OCI-LY1 (cell line): ENCODE measurements around the gene DDX10.

Source experiments
- H2AFZ ChIP-seq: fragments of 200-600 bp; sonication (generic), shearing (Covaris generic); 2 replicates; pipeline ENCODE4 v1.6.0; 2014; ENCODE audit warnings: antibody characterized with exemption, mild to moderate bottlenecking, low read length
- H3F3A ChIP-seq: fragments of 200-600 bp; sonication (generic), shearing (Covaris generic); 2 replicates; pipeline ENCODE4 v1.6.0; 2014; ENCODE audit warnings: mild to moderate bottlenecking, antibody characterized with exemption, low read length, moderate library complexity; ENCODE audit not compliant: insufficient read depth
- H3K27ac ChIP-seq: fragments of 200-600 bp; sonication (generic); 2 replicates; pipeline ENCODE4 v1.5.1; 2014; ENCODE audit warnings: low read length, mixed run types, mild to moderate bottlenecking, low read depth; ENCODE audit not compliant: poor library complexity, severe bottlenecking
- H3K27me3 ChIP-seq: fragments of 200-600 bp; sonication (generic); 2 replicates; pipeline ENCODE4 v1.6.0; 2014; ENCODE audit warnings: antibody characterized with exemption, mild to moderate bottlenecking, low read length, moderate library complexity; ENCODE audit not compliant: insufficient read depth
- H3K36me3 ChIP-seq: fragments of 200-600 bp; sonication (generic); 2 replicates; pipeline ENCODE4 v1.6.1; 2014; ENCODE audit warnings: mild to moderate bottlenecking, antibody characterized with exemption, low read length, moderate library complexity, mixed read lengths; ENCODE audit not compliant: insufficient read depth
- H3K4me1 ChIP-seq: fragments of 200-600 bp; sonication (generic); 2 replicates; pipeline ENCODE4 v1.5.1; 2014; ENCODE audit warnings: mild to moderate bottlenecking, low read length, moderate library complexity; ENCODE audit not compliant: insufficient read depth, severe bottlenecking
- H3K4me2 ChIP-seq: fragments of 200-600 bp; sonication (generic), shearing (Covaris generic); 2 replicates; pipeline ENCODE4 v1.6.1; 2014; ENCODE audit warnings: low read length
- H3K4me3 ChIP-seq: fragments of 200-600 bp; sonication (generic); 2 replicates; pipeline ENCODE4 v1.5.1; 2014; ENCODE audit warnings: low read length, low read depth, mild to moderate bottlenecking, mixed read lengths; ENCODE audit not compliant: poor library complexity, severe bottlenecking
- H3K79me2 ChIP-seq: fragments of 200-600 bp; shearing (Covaris generic); 2 replicates; pipeline ENCODE4 v1.6.1; 2016; ENCODE audit warnings: mixed run types, low read length, mixed read lengths; ENCODE audit not compliant: insufficient read depth
- H3K9ac ChIP-seq: fragments of 200-600 bp; sonication (generic), shearing (Covaris generic); 2 replicates; pipeline ENCODE4 v1.6.1; 2014; ENCODE audit warnings: mild to moderate bottlenecking, low read length, mixed read lengths
- H3K9me2 ChIP-seq: fragments of 200-600 bp; sonication (generic), shearing (Covaris generic); 2 replicates; pipeline ENCODE4 v1.6.1; 2014; ENCODE audit warnings: low read depth, mild to moderate bottlenecking, low read length, mixed read lengths
- H3K9me3 ChIP-seq: fragments of 200-600 bp; shearing (Covaris generic); 2 replicates; pipeline ENCODE4 v1.6.1; 2014; ENCODE audit warnings: low read length, mixed read lengths
- H4K20me1 ChIP-seq: fragments of 200-600 bp; sonication (generic), shearing (Covaris generic); 2 replicates; pipeline ENCODE4 v1.6.0; 2016; ENCODE audit warnings: mild to moderate bottlenecking, low read length; ENCODE audit not compliant: insufficient read depth
- CTCF ChIP-seq: fragments of 200-600 bp; sonication (generic), shearing (Covaris generic); IDR thresholded peaks from 2 replicates; pipeline ENCODE4 v1.5.1; 2017; ENCODE audit warnings: mild to moderate bottlenecking, antibody characterized with exemption, low read length, moderate library complexity, mixed read lengths
- EZH2 ChIP-seq: fragments of 200-600 bp; sonication (generic), shearing (Covaris generic); IDR thresholded peaks from 2 replicates; pipeline ENCODE4 v1.8.0; 2017; ENCODE audit warnings: borderline replicate concordance, mixed run types, mild to moderate bottlenecking, antibody characterized with exemption, low read length, moderate library complexity, mixed read lengths

Gene DDX10

GRCh38 chr11:108838792-108839105 lies 173.9 kb downstream of the DDX10 start:
- Histone ChIP-seq H3K36me3 (peaks cover 34% of the 10 kb centered on the region; the same call in 1 of the 2 replicates), H3K27me3 (no peaks in the 10 kb centered on the region), H3K9ac (no peak overlapping the region), H3K9me2 (no peaks in the 10 kb centered on the region), H4K20me1 (no peaks in the 10 kb centered on the region), H3K4me1 (no peaks in the 10 kb centered on the region), H3K9me3 (no peaks in the 10 kb centered on the region), H3K4me3 (no peak overlapping the region), H2AFZ (no peak overlapping the region), H3K27ac (no peak overlapping the region), H3K79me2 (no peaks in the 10 kb centered on the region), H3F3A (no peaks in the 10 kb centered on the region), H3K4me2 (no peak overlapping the region)
- TF ChIP-seq CTCF (no peak), EZH2 (no peak)

GRCh38 chr11:108846009-108846408 lies 181.1 kb downstream of the DDX10 start:
- Histone ChIP-seq H3K27ac (no peak overlapping the region), H3K4me2 (no peak overlapping the region), H4K20me1 (no peaks in the 10 kb centered on the region), H3F3A (no peaks in the 10 kb centered on the region), H3K79me2 (no peaks in the 10 kb centered on the region), H3K9ac (no peak overlapping the region), H3K9me2 (no peaks in the 10 kb centered on the region), H2AFZ (no peak overlapping the region), H3K27me3 (no peaks in the 10 kb centered on the region), H3K4me3 (no peak overlapping the region), H3K4me1 (no peaks in the 10 kb centered on the region), H3K9me3 (no peaks in the 10 kb centered on the region), H3K36me3 (peaks cover 17% of the 10 kb centered on the region; the same call in 1 of the 2 replicates)
- TF ChIP-seq EZH2 (no peak), CTCF (no peak)

- H3K36me3 ChIP-seq, result 0 out of 2 replicates have a peak, but pooled peaks cover 11% of the 10 kb centered on the region
- no peaks in the 10 kb centered on the region for H3K4me1 ChIP-seq
- no peak overlapping the region for H3K27ac ChIP-seq
- no peaks in the 10 kb centered on the region for H3K9me2 ChIP-seq
- no peaks in the 10 kb centered on the region for H3K79me2 ChIP-seq
- H2AFZ ChIP-seq, result no peak overlapping the region
- no peak for TF ChIP-seq EZH2
- no peak for TF ChIP-seq CTCF
- no peaks in the 10 kb centered on the region for H4K20me1 ChIP-seq
- H3K9ac ChIP-seq, result no peak overlapping the region
- no peaks in the 10 kb centered on the region for H3K9me3 ChIP-seq
- H3K4me3 ChIP-seq, result no peak overlapping the region
- H3F3A ChIP-seq, result no peaks in the 10 kb centered on the region
- H3K27me3 ChIP-seq, result no peaks in the 10 kb centered on the region
- no peak overlapping the region for H3K4me2 ChIP-seq
Measured at GRCh38 chr11:108847298-108847990, 182.6 kb downstream of the DDX10 start.
